ENCODE data around the gene ARMH4.

DNA sequence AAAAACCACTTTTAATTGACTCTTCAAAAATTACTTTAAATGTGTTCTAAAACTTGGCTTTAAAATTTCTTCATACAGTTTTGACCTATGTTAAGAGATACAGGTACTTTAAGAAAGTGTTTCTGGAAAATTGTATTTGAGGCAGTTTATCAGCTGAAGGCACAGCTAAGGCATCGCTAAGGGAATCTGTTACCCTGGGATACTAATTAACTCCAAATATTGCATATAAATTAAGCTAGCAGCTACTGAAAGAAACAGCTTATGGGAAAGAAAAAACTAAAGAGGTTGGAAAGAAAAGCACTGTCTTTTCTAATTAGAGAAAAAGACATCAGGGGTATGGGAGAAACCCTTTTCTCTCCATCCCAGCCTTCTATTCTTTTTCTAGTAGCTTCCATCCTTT is 152.0 kb downstream of the ARMH4 start:
- TF ChIP-seq POLR2A (IDR thresholded peaks at IDR 0.05) (no peak), POLR2AphosphoS5 (IDR thresholded peaks at IDR 0.05) (no peak)

All from gastroesophageal sphincter (tissue), 2 donors.